Ishikawa (cell line): ENCODE data around the gene WHRN.

Experiments
- CEBPB ChIP-seq: IDR thresholded peaks from 2 replicates; pipeline ENCODE4 v1.6.1; 2012
- CREB1 ChIP-seq: IDR thresholded peaks from 2 replicates; pipeline ENCODE4 v1.6.1; 2012; ENCODE audit warnings: low read depth
- EGR1 ChIP-seq: IDR thresholded peaks from 2 replicates; pipeline ENCODE4 v1.6.1; 2012
- EP300 ChIP-seq: IDR thresholded peaks from 2 replicates; pipeline ENCODE4 v1.6.1; 2012; ENCODE audit warnings: borderline replicate concordance
- FOXM1 ChIP-seq: IDR thresholded peaks from 2 replicates; pipeline ENCODE4 v1.6.1; 2012; ENCODE audit warnings: low read depth, borderline replicate concordance
- MAX ChIP-seq: IDR thresholded peaks from 2 replicates; pipeline ENCODE4 v1.6.1; 2012
- NFIC ChIP-seq: IDR thresholded peaks from 2 replicates; pipeline ENCODE4 v1.6.1; 2012
- RAD21 ChIP-seq: IDR thresholded peaks from 2 replicates; pipeline ENCODE4 v1.6.1; 2012; ENCODE audit warnings: low read depth
- REST ChIP-seq: IDR thresholded peaks from 2 replicates; pipeline ENCODE4 v1.6.1; 2012; ENCODE audit warnings: low read depth, mild to moderate bottlenecking
- TAF1 ChIP-seq: IDR thresholded peaks from 2 replicates; pipeline ENCODE4 v1.6.1; 2012; ENCODE audit warnings: low read depth, mild to moderate bottlenecking
- TCF12 ChIP-seq: IDR thresholded peaks from 2 replicates; pipeline ENCODE4 v1.6.1; 2012; ENCODE audit warnings: low read depth
- TEAD4 ChIP-seq: IDR thresholded peaks from 2 replicates; pipeline ENCODE4 v1.6.1; 2012
- USF1 ChIP-seq: IDR thresholded peaks from 2 replicates; pipeline ENCODE4 v1.6.1; 2012
- YY1 ChIP-seq: IDR thresholded peaks from 2 replicates; pipeline ENCODE4 v1.6.1; 2012; ENCODE audit warnings: low read depth
- ZBTB7A ChIP-seq: IDR thresholded peaks from 2 replicates; pipeline ENCODE4 v1.6.1; 2012; ENCODE audit warnings: low read depth

The WHRN gene

GRCh38 chr9:114365194-114365593, 140.1 kb downstream of the WHRN start:
- TF ChIP-seq FOXM1 (no peak), TEAD4 (no peak), YY1 (no peak), ZBTB7A (no peak), EP300 (no peak), REST (no peak), CEBPB (no peak), USF1 (no peak), TAF1 (no peak), TCF12 (no peak), EGR1 (no peak), CREB1 (no peak), MAX (no peak)

- TF ChIP-seq CEBPB (peak; percentile 97), TAF1 (no peak), RAD21 (peak; percentile 39), EGR1 (peak; percentile 40; the same call in 1 of the 2 replicates), USF1 (no peak), MAX (peak; percentile 83), EP300 (peak; percentile 96), TCF12 (peak; percentile 96), FOXM1 (peak; percentile 92), REST (no peak), TEAD4 (peak; percentile 95), NFIC (peak; percentile 88)
These were observed 140.9 kb downstream of the WHRN start for GRCh38 chr9:114364134-114365041.

GRCh38 chr9:114363424-114363823, 141.8 kb downstream of the WHRN start:
- TF ChIP-seq MAX, result no peak

GRCh38 chr9:114362394-114362793, 142.9 kb downstream of the WHRN start:
- no peak for TF ChIP-seq EP300
- TF ChIP-seq TEAD4, result no peak
- TF ChIP-seq FOXM1, result no peak
- no peak for TF ChIP-seq TAF1
- TF ChIP-seq ZBTB7A, result no peak
- no peak for TF ChIP-seq REST
- TF ChIP-seq CREB1, result no peak
- TF ChIP-seq EGR1, result no peak
- TF ChIP-seq MAX, result no peak
